ENCODE data around the gene PDE4A. TPM values are rescaled to one million over a fixed set of nuclear protein-coding genes. Genes with fewer than 3 reads are reported as not detected.

PDE4A gene
- total and polyA plus RNA-seq, 2 donors (not counting 1 experiment from before 2014, with no cell fraction given), result 3.6 to 4.1 TPM

DNA sequence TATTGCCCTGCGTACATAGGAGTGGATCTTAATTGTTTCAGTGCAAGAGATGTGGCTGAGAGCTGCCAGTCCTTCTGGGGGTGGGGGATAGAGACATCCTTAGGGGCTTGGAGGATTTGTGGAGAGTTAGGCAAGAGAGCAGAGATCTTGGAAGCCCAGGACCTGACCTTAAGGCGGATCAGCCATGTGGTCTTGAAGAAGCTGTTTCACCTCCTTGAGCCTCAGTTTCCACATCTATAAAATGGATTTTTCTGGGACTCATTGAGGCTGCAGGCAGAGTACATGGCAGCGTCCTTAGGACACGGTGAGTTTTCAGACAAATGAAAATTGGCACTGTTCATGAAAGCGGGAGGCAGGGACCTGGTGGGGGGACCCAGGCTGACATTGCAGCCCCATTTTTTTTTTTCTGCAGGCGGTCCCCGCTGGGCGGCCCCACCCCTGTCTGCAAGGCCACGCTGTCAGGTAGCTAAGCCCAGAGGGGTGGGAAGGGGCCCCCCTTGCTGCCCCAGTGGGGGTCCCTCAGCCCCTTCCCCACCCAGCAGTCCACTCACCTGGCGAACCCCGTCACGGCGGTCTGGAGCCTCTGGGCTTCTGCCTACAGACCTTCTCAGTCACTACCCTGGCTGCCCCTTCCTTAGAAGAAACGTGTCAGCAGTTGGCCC lies 30.0 kb downstream of the PDE4A start:
- DNase-seq (ENCODE audit: low read depth in 2 of 2), result no peak
- Histone ChIP-seq H3K4me2 (ENCODE audit: extremely low read depth, insufficient read depth, low read length) (no peak overlapping the region), H3K79me2 (ENCODE audit: control insufficient read depth, insufficient read depth, low read length) (no peaks in the 10 kb centered on the region), H3K36me3 (ENCODE audit: control insufficient read depth, insufficient read depth, low read length) (peaks cover 3% of the 10 kb centered on the region), H3K9me3 (ENCODE audit: control insufficient read depth, insufficient read depth, low read depth, low read length) (no peaks in the 10 kb centered on the region), H3K27ac (ENCODE audit: insufficient read depth, low read length) (no peak overlapping the region), H3K9ac (ENCODE audit: insufficient read depth, low read length) (no peak overlapping the region), H3K4me1 (ENCODE audit: control insufficient read depth, extremely low read depth, insufficient read depth, low read length) (no peaks in the 10 kb centered on the region), H3K4me3 (replicated peaks in 1 of 4; ENCODE audit: control extremely low read depth in 1 of 4, insufficient read depth in 1 of 4, low read depth in 3 of 4, low read length in 4 of 4) (no peak overlapping the region), H2AFZ (ENCODE audit: low read length) (no peak overlapping the region), H4K20me1 (ENCODE audit: control insufficient read depth, extremely low read depth, insufficient read depth, low read length) (no peaks in the 10 kb centered on the region), H3K27me3 (ENCODE audit: control insufficient read depth, insufficient read depth, low read length) (no peaks in the 10 kb centered on the region)
- no peak for TF ChIP-seq EZH2 (IDR thresholded peaks at IDR 0.05; ENCODE audit: low read length, missing control alignments)
- TF ChIP-seq, protein P1, sequence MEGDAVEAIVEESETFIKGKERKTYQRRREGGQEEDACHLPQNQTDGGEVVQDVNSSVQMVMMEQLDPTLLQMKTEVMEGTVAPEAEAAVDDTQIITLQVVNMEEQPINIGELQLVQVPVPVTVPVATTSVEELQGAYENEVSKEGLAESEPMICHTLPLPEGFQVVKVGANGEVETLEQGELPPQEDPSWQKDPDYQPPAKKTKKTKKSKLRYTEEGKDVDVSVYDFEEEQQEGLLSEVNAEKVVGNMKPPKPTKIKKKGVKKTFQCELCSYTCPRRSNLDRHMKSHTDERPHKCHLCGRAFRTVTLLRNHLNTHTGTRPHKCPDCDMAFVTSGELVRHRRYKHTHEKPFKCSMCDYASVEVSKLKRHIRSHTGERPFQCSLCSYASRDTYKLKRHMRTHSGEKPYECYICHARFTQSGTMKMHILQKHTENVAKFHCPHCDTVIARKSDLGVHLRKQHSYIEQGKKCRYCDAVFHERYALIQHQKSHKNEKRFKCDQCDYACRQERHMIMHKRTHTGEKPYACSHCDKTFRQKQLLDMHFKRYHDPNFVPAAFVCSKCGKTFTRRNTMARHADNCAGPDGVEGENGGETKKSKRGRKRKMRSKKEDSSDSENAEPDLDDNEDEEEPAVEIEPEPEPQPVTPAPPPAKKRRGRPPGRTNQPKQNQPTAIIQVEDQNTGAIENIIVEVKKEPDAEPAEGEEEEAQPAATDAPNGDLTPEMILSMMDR (conservative IDR thresholded peaks at IDR 0.05 in 1 of 2, IDR thresholded peaks at IDR 0.05 in 1 of 2; ENCODE audit: low read depth in 1 of 2, low read length in 2 of 2), result no peak

DNA sequence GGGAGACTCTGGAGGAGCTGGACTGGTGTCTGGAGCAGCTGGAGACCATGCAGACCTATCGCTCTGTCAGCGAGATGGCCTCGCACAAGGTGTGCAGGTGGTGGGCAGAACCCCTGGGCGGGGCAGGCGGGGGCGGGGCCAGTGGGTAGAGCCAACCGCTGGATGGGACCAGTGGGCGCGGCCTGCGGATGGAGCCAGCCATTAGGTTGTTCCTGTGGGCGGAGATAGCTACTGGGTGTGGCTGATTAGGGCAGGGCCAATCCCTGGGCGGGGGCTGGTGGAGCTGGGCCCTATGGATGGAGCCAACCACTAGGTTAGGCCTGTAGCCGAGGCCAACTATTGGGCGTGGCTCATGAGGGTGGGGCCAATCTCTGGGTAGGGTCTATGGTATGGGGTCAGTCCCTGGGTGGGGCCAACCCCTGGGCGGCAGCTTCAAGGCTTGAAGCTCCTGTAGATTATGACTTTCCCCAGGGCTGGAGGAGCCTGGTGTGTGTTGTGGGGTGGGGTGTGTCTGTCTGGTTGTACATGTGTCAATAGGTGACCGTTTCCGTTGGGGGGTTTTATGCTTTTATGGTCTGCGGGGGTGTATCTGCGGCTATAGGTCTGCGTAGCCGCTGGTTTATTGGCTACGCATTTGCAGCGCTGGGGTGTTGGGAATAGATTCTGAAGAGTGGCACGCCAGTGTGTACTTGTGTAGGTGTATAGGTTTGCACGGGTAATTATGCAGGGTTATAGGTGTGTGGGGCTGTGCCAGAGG lies 30.7 kb downstream of the PDE4A start:
- Histone ChIP-seq H3K36me3 (ENCODE audit: control insufficient read depth, insufficient read depth, low read length) (peaks cover 3% of the 10 kb centered on the region), H3K4me1 (ENCODE audit: control insufficient read depth, extremely low read depth, insufficient read depth, low read length) (no peaks in the 10 kb centered on the region)
- DNase-seq (ENCODE audit: low read depth in 2 of 2), result no peak

More for the DNA sequence above, 30.7 kb downstream of the PDE4A start:
- H4K20me1 ChIP-seq (ENCODE audit: control insufficient read depth, extremely low read depth, insufficient read depth, low read length), result no peaks in the 10 kb centered on the region
- H3K4me3 ChIP-seq (replicated peaks in 1 of 4; ENCODE audit: control extremely low read depth in 1 of 4, insufficient read depth in 1 of 4, low read depth in 3 of 4, low read length in 4 of 4), result no peak overlapping the region
- H3K27ac ChIP-seq (ENCODE audit: insufficient read depth, low read length), result no peak overlapping the region
- H3K27me3 ChIP-seq (ENCODE audit: control insufficient read depth, insufficient read depth, low read length), result no peaks in the 10 kb centered on the region
- no peaks in the 10 kb centered on the region for H3K79me2 ChIP-seq (ENCODE audit: control insufficient read depth, insufficient read depth, low read length)
- H3K9ac ChIP-seq (ENCODE audit: insufficient read depth, low read length), result no peak overlapping the region
- no peak for TF ChIP-seq EZH2 (IDR thresholded peaks at IDR 0.05; ENCODE audit: low read length, missing control alignments)
- TF ChIP-seq, protein P1 (conservative IDR thresholded peaks at IDR 0.05 in 1 of 2, IDR thresholded peaks at IDR 0.05 in 1 of 2; ENCODE audit: low read depth in 1 of 2, low read length in 2 of 2), result no peak
- no peak overlapping the region for H2AFZ ChIP-seq (ENCODE audit: low read length)
- no peaks in the 10 kb centered on the region for H3K9me3 ChIP-seq (ENCODE audit: control insufficient read depth, insufficient read depth, low read depth, low read length)
- H3K4me2 ChIP-seq (ENCODE audit: extremely low read depth, insufficient read depth, low read length), result no peak overlapping the region

Measured in fibroblast of lung (primary cell).